K562 (cell line): ENCODE data around the gene BAK1. TPM values are rescaled to one million over a fixed set of nuclear protein-coding genes. Genes with fewer than 3 reads are reported as not detected.

Source experiments
- ATAC-seq: fragments of 200-7000 bp; cut with Tn5 transposase; 3 replicates; pipeline ENCODE4 v1.9.1; 2020; ENCODE audit warnings: moderate library complexity
- BruUV-seq: library from RNA; stranded (reverse); fragments of 400-500 nt; replicated peaks from 2 replicates; lab custom pipeline; 2021; lab: Mats Ljungman, UMichigan
- CTCF ChIA-PET: fragments of 300-600 bp; formaldehyde crosslinking; extraction: SDS; loops from one replicate; lab custom pipeline; 2021; ENCODE audit warnings: low intra/inter-chr PET ratio; lab: Yijun Ruan, JAX
- POLR2A ChIA-PET: fragments of 300-600, 350-650 bp; sonication (Branson Sonifier 250); formaldehyde crosslinking; extraction: SDS; loops from one replicate; lab custom pipeline; 2021; ENCODE audit warnings: antibody characterized with exemption, inconsistent platforms; lab: Yijun Ruan, JAX
- DNase-seq, 4 experiments: peaks; one replicate each; pipeline versions ENCODE4 v3.0.0 to v3.0.0-alpha.2; 2011 to 2018; ENCODE audit warnings: low spot score in 3 of 4, mixed read lengths in 3 of 4; ENCODE audit errors: extremely low read depth in 1 of 4
- FAIRE-seq: peaks from 2 replicates; lab custom pipeline; 2011; peaks lifted over from hg19 to GRCh38; lab: Jason Lieb, UNC
- H2AFZ ChIP-seq: 2 replicates; pipeline ENCODE4 v1.6.0; 2011; ENCODE audit warnings: low read depth, low read length, control low read depth, inconsistent platforms
- H3K27ac ChIP-seq: fragments of 200-600 bp; 3 replicates; pipeline ENCODE4 v1.8.0; 2011; ENCODE audit warnings: low read depth, mild to moderate bottlenecking, control low read depth, inconsistent platforms, low read length, moderate library complexity, mixed read lengths; ENCODE audit errors: extremely low read depth
- H3K27me3 ChIP-seq, 2 experiments: fragments of 300-600 bp in 1 of 2; 2 replicates in 1 of 2; 3 replicates in 1 of 2; pipeline versions ENCODE4 v1.6.0 to v1.8.0; 2011; ENCODE audit warnings: inconsistent platforms in 2 of 2, low read length in 2 of 2, mild to moderate bottlenecking in 1 of 2, mixed read lengths in 1 of 2, moderate library complexity in 1 of 2; ENCODE audit not compliant: control insufficient read depth in 2 of 2, insufficient read depth in 2 of 2
- H3K36me3 ChIP-seq: fragments of 300-600 bp; 3 replicates; pipeline ENCODE4 v1.8.0; 2011; ENCODE audit warnings: mild to moderate bottlenecking, low read length, inconsistent platforms; ENCODE audit not compliant: control insufficient read depth, insufficient read depth
- H3K4me1 ChIP-seq, 2 experiments: fragments of 200-600 bp in 1 of 2; replicated peaks in 1 of 2; 2 replicates in 1 of 2; 3 replicates in 1 of 2; pipeline versions ENCODE4 v1.5.1 to v1.8.0; 2011; ENCODE audit warnings: inconsistent platforms in 2 of 2, low read length in 2 of 2, mild to moderate bottlenecking in 1 of 2, mixed read lengths in 1 of 2, moderate library complexity in 1 of 2; ENCODE audit not compliant: control insufficient read depth in 2 of 2, insufficient read depth in 2 of 2
- H3K4me2 ChIP-seq: 2 replicates; pipeline ENCODE4 v1.6.1; 2011; ENCODE audit warnings: low read length, control low read depth, inconsistent platforms, mixed read lengths; ENCODE audit not compliant: insufficient read depth
- H3K4me3 ChIP-seq: fragments of 200-600 bp; sonication (generic), shearing (Covaris generic); 2 replicates; pipeline ENCODE4 v1.5.1; 2016; ENCODE audit warnings: control low read depth, inconsistent platforms
- H3K79me2 ChIP-seq: fragments of 200-600 bp; 3 replicates; pipeline ENCODE4 v1.8.0; 2011; ENCODE audit warnings: low read length, inconsistent platforms; ENCODE audit not compliant: control insufficient read depth, insufficient read depth
- H3K9ac ChIP-seq, 2 experiments: 2 replicates each; pipeline versions ENCODE4 v1.6.0 to v1.6.1; 2011; ENCODE audit warnings: low read depth in 2 of 2, low read length in 2 of 2, control low read depth in 1 of 2, inconsistent platforms in 1 of 2, mild to moderate bottlenecking in 1 of 2, mixed read lengths in 1 of 2; ENCODE audit not compliant: insufficient read depth in 1 of 2
- H3K9me1 ChIP-seq: one replicate; pipeline ENCODE4 v1.6.0; 2011; ENCODE audit warnings: inconsistent platforms, mild to moderate bottlenecking, low read length, moderate library complexity; ENCODE audit not compliant: control insufficient read depth, insufficient read depth
- H3K9me3 ChIP-seq: replicated peaks from 2 replicates; pipeline ENCODE4 v1.5.1; 2011; ENCODE audit warnings: low read depth, low read length, inconsistent platforms; ENCODE audit not compliant: control insufficient read depth, insufficient read depth
- H4K20me1 ChIP-seq: replicated peaks from 2 replicates; pipeline ENCODE4 v1.6.1; 2011; ENCODE audit warnings: low read length, inconsistent platforms, mixed read lengths; ENCODE audit not compliant: control insufficient read depth, insufficient read depth
- BCLAF1 ChIP-seq, 2 experiments: fragments of 450-650 bp in 1 of 2; IDR thresholded peaks; 2 replicates each; pipeline ENCODE4 v1.6.1; 2011 to 2017; ENCODE audit warnings: low read depth in 2 of 2, antibody characterized with exemption in 1 of 2, borderline replicate concordance in 1 of 2, low read length in 1 of 2, mild to moderate bottlenecking in 1 of 2, mixed read lengths in 1 of 2; ENCODE audit not compliant: control insufficient read depth in 1 of 2
- CREB5 ChIP-seq: fragments of 250-450 bp; sonication (Bioruptor Pico); IDR thresholded peaks from 2 replicates; pipeline ENCODE4 v1.5.0; 2020; ENCODE audit warnings: mild to moderate bottlenecking
- CTCF ChIP-seq, 3 experiments: IDR thresholded peaks in 2 of 3; conservative IDR thresholded peaks in 1 of 3; 2 replicates each; pipeline ENCODE4 v1.5.1; 2011 to 2012; ENCODE audit warnings: low read length in 3 of 3, mild to moderate bottlenecking in 3 of 3, control low read depth in 2 of 3, improper control_type of control experiment in 1 of 3, inconsistent platforms in 1 of 3, low read depth in 1 of 3, mixed read lengths in 1 of 3, moderate library complexity in 1 of 3; ENCODE audit not compliant: insufficient read depth in 2 of 3
- SMC3 ChIP-seq: conservative IDR thresholded peaks from 2 replicates; pipeline ENCODE4 v1.6.1; 2011; ENCODE audit warnings: low read depth, low read length, improper control_type of control experiment; ENCODE audit not compliant: insufficient read depth
- SRSF3 ChIP-seq: fragments of 200-400 bp; formaldehyde crosslinking; IDR thresholded peaks from 2 replicates; pipeline ENCODE4 v1.6.1; 2016; ENCODE audit warnings: mild to moderate bottlenecking, low read length, moderate library complexity; ENCODE audit not compliant: insufficient read depth
- ZFP36 ChIP-seq: fragments of 150-350 bp; IDR thresholded peaks from 2 replicates; pipeline ENCODE4 v1.6.1; 2018; ENCODE audit warnings: low read length, low read depth; ENCODE audit not compliant: partially characterized antibody
- ZNF444 ChIP-seq: fragments of 250-450 bp; sonication (Bioruptor Pico); IDR thresholded peaks from 2 replicates; pipeline ENCODE4 v1.4.0; 2020; ENCODE audit warnings: mild to moderate bottlenecking, moderate library complexity
- ZNF740 ChIP-seq, 3 experiments: fragments of 200-800 bp in 1 of 3; sonication (Bioruptor generic) in 1 of 3; sonication (generic) in 1 of 3; formaldehyde crosslinking in 1 of 3; IDR thresholded peaks; 2 replicates each; pipeline versions ENCODE4 v1.6.1 to v1.8.0; 2016 to 2022; ENCODE audit warnings: mild to moderate bottlenecking in 2 of 3, missing compliant biosample characterization in 2 of 3, missing genetic modification characterization in 2 of 3, missing genetic modification reagents in 1 of 3
- WGBS: fragments of 100-300 bp; shearing (Covaris generic); methylation state at CpG from one replicate; pipeline ENCODE4 v1.1.6; 2016; ENCODE audit warnings: low coverage, mixed read lengths; ENCODE audit not compliant: insufficient coverage; ENCODE audit errors: missing lambda C conversion rate; 5-methylcytosine and 5-hydroxymethylcytosine counted together
- in situ Hi-C: fragments of 300-500 bp; cut with MboI; formaldehyde crosslinking; loops from 4 replicates; pipeline ENCODE4 v1.15.0; 2018; ENCODE audit warnings: inconsistent platforms, mixed read lengths
- intact Hi-C: fragments of 100-400 bp; cut with micrococcal nuclease; formaldehyde crosslinking; loops from 2 replicates; pipeline ENCODE4 v1.14.2; 2022
- polyA plus RNA-seq, 8 experiments: library from polyadenylated mRNA; depleted of rRNA in 4 of 8; stranded (reverse) in 5 of 8; unstranded in 3 of 8; fragments of >200 nt; fragmentation: Nextera tagmentation in 2 of 8; fragmentation: Illumina TruSeq in 1 of 8; extraction: Ambion mirVana in 2 of 8; extraction: Trizol in 1 of 8; gene quantifications; 2 replicates each; pipeline versions ENCODE4 v1.2.1 to v1.2.3, GENCODE V29; 2011 to 2014; ENCODE audit warnings: inconsistent platforms in 1 of 8, missing spikeins in 1 of 8
- total RNA-seq, 7 experiments: library from RNA; depleted of rRNA in 6 of 7; stranded (reverse); fragments of >200 nt in 6 of 7; fragmentation: Illumina TruSeq in 2 of 7; extraction: Trizol in 2 of 7; gene quantifications; 2 replicates each; pipeline versions ENCODE4 v1.2.1 to v1.2.3, GENCODE V29; 2011 to 2021; ENCODE audit warnings: low replicate concordance in 1 of 7

The BAK1 gene
- total and polyA plus RNA-seq, 9 of the 15 experiments (the other 6 are each of a cell fraction or from before 2014, with no cell fraction given) = 5.4 to 30.7 (median 18.9) TPM

GRCh38 chr6:33620158-33620855 is 40.2 kb upstream of the BAK1 start (continued):
- TF ChIP-seq BCLAF1 (IDR thresholded peaks at IDR 0.05; ENCODE audit: borderline replicate concordance in 1 of 2, control insufficient read depth in 1 of 2, low read depth in 2 of 2, low read length in 1 of 2) = no peak

GRCh38 chr6:33619166-33619840 is 39.2 kb upstream of the BAK1 start:
- Histone ChIP-seq H3K9me1 (peaks cover 6% of the 10 kb centered on the region), H3K9me3 (no peaks in the 10 kb centered on the region), H3K27me3 (0 out of 5 replicates have a peak, but pooled peaks cover 0 to under 1% of the 10 kb centered on the region in 2 experiments), H3K27ac (no peak overlapping the region), H3K4me3 (no peak overlapping the region), H2AFZ (peak overlapping the region; percentile 93), H3K79me2 (peaks cover 28% of the 10 kb centered on the region), H3K4me2 (no peak overlapping the region), H3K36me3 (peaks cover 15% of the 10 kb centered on the region; the same call in 1 of the 3 replicates), H4K20me1 (no peaks in the 10 kb centered on the region; the same call in 1 of the 2 replicates), H3K9ac (peak overlapping the region in 1 of 2 experiments; percentile 49; a peak in 1 of 4 replicates), H3K4me1 (peaks cover 17 to 29% of the 10 kb centered on the region in 2 experiments)
- peak; percentile 32 for FAIRE-seq
- intact Hi-C loops (no loop called here), in situ Hi-C loops (no loop called here)
- no TSS peak for BruUV-seq
- ATAC-seq = no peak
- peak in 3 of 4 experiments; percentile 45 to 54 (median 49) for DNase-seq
- POLR2A ChIA-PET = interaction anchor here (2.0 kb wide), 1 partner anchor 12 kb away, joined by 6 read pairs; no protein-coding TSS in a partner anchor
- CTCF ChIA-PET = no interaction called here
- WGBS = 42% methylated on average over 5 of the region's 5 CpGs
- TF ChIP-seq CREB5 (CRISPR knock-in tag) (no peak), ZNF444 (no peak), ZFP36 (no peak), CTCF (IDR thresholded peaks at IDR 0.05 in 2 of 3, conservative IDR thresholded peaks at IDR 0.05 in 1 of 3; ENCODE audit: insufficient read depth in 2 of 3, low read depth in 1 of 3, low read length in 3 of 3) (peak in 2 of 3 experiments; percentile 15 to 32; a peak in 1 of 6 replicates), SMC3 (no peak), ZNF740 (CRISPR knock-in tag; IDR thresholded peaks at IDR 0.05) (no peak), ZNF740 (tag; IDR thresholded peaks at IDR 0.05) (no peak), SRSF3 (no peak)
